Psoas muscle (tissue), 8 donors: ENCODE results near the gene TMEM247. TPM values are rescaled to one million over a fixed set of nuclear protein-coding genes. Genes with fewer than 3 reads are reported as not detected.
"Not testable (repeated sequence)": the region's sequence is repeated elsewhere in the genome, so short reads cannot be mapped to it uniquely, and the experiment has no call there.

Experiments used
- ATAC-seq, 4 donors: fragments of 200-7000 bp; cut with Tn5 transposase; one replicate each; pipeline ENCODE4 v1.9.1; 2020; ENCODE audit warnings: moderate library complexity in 3 of 4, mild to moderate bottlenecking in 2 of 4
- DNase-seq, 2 donors: peaks; one replicate each; pipeline ENCODE4 v3.0.0-alpha.2; 2020
- H3K27ac ChIP-seq: fragments of 200-600 bp; one replicate; pipeline ENCODE4 v1.8.0; 2022
- H3K27me3 ChIP-seq, 3 donors: fragments of 200-600 bp in 1 of 3; one replicate each; pipeline versions ENCODE4 v1.6.1 to v1.8.0; 2013 to 2022; ENCODE audit warnings: low read length in 2 of 3, mild to moderate bottlenecking in 2 of 3, moderate library complexity in 1 of 3; ENCODE audit not compliant: insufficient read depth in 3 of 3
- H3K36me3 ChIP-seq, 2 donors: fragments of 200-600 bp in 1 of 2; one replicate each; pipeline versions ENCODE4 v1.6.1 to v1.8.0; 2013 to 2022; ENCODE audit warnings: low read depth in 1 of 2, mild to moderate bottlenecking in 1 of 2, moderate library complexity in 1 of 2; ENCODE audit not compliant: insufficient read depth in 1 of 2
- H3K4me1 ChIP-seq: fragments of 200-600 bp; one replicate; pipeline ENCODE4 v1.8.0; 2022
- H3K4me3 ChIP-seq: fragments of 200-600 bp; one replicate; pipeline ENCODE4 v1.8.0; 2022; ENCODE audit warnings: mild to moderate bottlenecking
- H3K9me3 ChIP-seq: fragments of 200-600 bp; one replicate; pipeline ENCODE4 v1.8.0; 2022
- CTCF ChIP-seq: fragments of 200-600 bp; IDR thresholded peaks from one replicate; pipeline ENCODE4 v1.8.0; 2022; ENCODE audit warnings: antibody characterized with exemption
- WGBS, 3 donors: extraction: QIAGEN DNeasy Blood & Tissue Kit; methylation state at CpG; one replicate each; pipeline versions ENCODE4 v1.1.6 to v1.1.7; 2013; 5-methylcytosine and 5-hydroxymethylcytosine counted together
- intact Hi-C, 2 donors: fragments of 100-400 bp; cut with DNase I; formaldehyde crosslinking; loops; one replicate each; pipeline versions ENCODE4 v1.11.0 to v1.14.2; 2022
- polyA plus RNA-seq, 3 donors: library from polyadenylated mRNA; stranded (reverse); fragments of 200-250 nt; gene quantifications; one replicate each; pipeline ENCODE4 v1.2.3, GENCODE V29; 2013
- total RNA-seq, 4 donors: library from RNA; stranded (reverse); fragmentation: NEBNext Ultra II Directional in 2 of 4; extraction: Animal tissue kit (Norgen Biotek cat#: 25700) in 2 of 4; gene quantifications; one replicate each; pipeline versions ENCODE4 v1.2.1 to v1.2.4, GENCODE V29; 2021 to 2023
- donor health status: healthy with polysubstance abuse.
- donor health status: DM: no; HTN: no; CAD: no; lungs with moderate emphysema.
- donor health status: Bipolar disorder and iron deficiency.
- donor health status: healthy.
- donor health status: DM: yes; HTN: yes; CAD: no.
- donor health status: DM: no; HTN: no; CAD: no.
- donor health status: DM: no; HTN: no; CAD: no.
- donor health status: DM: yes; HTN: yes; CAD: no.

TMEM247 gene
- total and polyA plus RNA-seq, 7 donors = not detected

GRCh38 chr2:46517485-46517884 lies 38.1 kb downstream of the TMEM247 start:
- Histone ChIP-seq H3K4me1 (peaks cover 9% of the 10 kb centered on the region), H3K36me3 (no peaks in the 10 kb centered on the region), H3K9me3 (peaks cover 29% of the 10 kb centered on the region), H3K27ac (no peak overlapping the region), H3K4me3 (no peak overlapping the region), H3K27me3 (no peaks in the 10 kb centered on the region)
- intact Hi-C loops = no loop called here
- no peak for TF ChIP-seq CTCF
- no peak for DNase-seq
- ATAC-seq = no peak
- 89 to 96% (median 93%) methylated on average over 1 of the region's 1 CpG for WGBS, 3 donors

- 22 to 28% (median 28%) methylated on average over 7 of the region's 7 CpGs for WGBS, 3 donors
Measured at GRCh38 chr2:46518861-46519260, 39.5 kb downstream of the TMEM247 start.

GRCh38 chr2:46519265-46519664 lies 39.9 kb downstream of the TMEM247 start:
- intact Hi-C loops = no loop called here
- ATAC-seq (peak in 1 of 4 donors; percentile 21), DNase-seq (no peak)
- Histone ChIP-seq H3K36me3 (no peaks in the 10 kb centered on the region), H3K27ac (no peak overlapping the region), H3K4me3 (no peak overlapping the region), H3K27me3 (no peaks in the 10 kb centered on the region), H3K4me1 (peaks cover 9% of the 10 kb centered on the region), H3K9me3 (peaks cover 28% of the 10 kb centered on the region)
- WGBS, 3 donors = 44 to 58% (median 45%) methylated on average over 7 of the region's 7 CpGs
- TF ChIP-seq CTCF = no peak

More at GRCh38 chr2:46518861-46519260, 39.5 kb downstream of the TMEM247 start:
- peaks cover 29% of the 10 kb centered on the region for H3K9me3 ChIP-seq
- H3K4me1 ChIP-seq = peaks cover 9% of the 10 kb centered on the region
- DNase-seq (peak in 1 of 2 donors; percentile 32), ATAC-seq (peak; percentile 34 to 65 (median 55))
- no peak overlapping the region for H3K4me3 ChIP-seq
- no peak for TF ChIP-seq CTCF
- intact Hi-C loops = no loop called here
- H3K27ac ChIP-seq = no peak overlapping the region
- H3K27me3 ChIP-seq = no peaks in the 10 kb centered on the region
- no peaks in the 10 kb centered on the region for H3K36me3 ChIP-seq

- Histone ChIP-seq H3K27me3 (no peaks in the 10 kb centered on the region), H3K36me3 (no peaks in the 10 kb centered on the region), H3K4me3 (no peak overlapping the region), H3K4me1 (peaks cover 9% of the 10 kb centered on the region), H3K27ac (no peak overlapping the region), H3K9me3 (peaks cover 18% of the 10 kb centered on the region)
- DNase-seq (no peak), ATAC-seq (peak in 2 of 4 donors; percentile 28 to 72)
- TF ChIP-seq CTCF = no peak
- 52 to 68% (median 62%) methylated on average over 10 of the region's 10 CpGs for WGBS, 3 donors
- intact Hi-C loops = no loop called here
Measured at GRCh38 chr2:46520130-46520711, 40.9 kb downstream of the TMEM247 start.

GRCh38 chr2:46521215-46521683 lies 41.9 kb downstream of the TMEM247 start:
- H3K4me3 ChIP-seq = no peak overlapping the region
- DNase-seq (peak; percentile 86), ATAC-seq (peak; percentile 49 to 69 (median 65))
- peaks cover 9% of the 10 kb centered on the region for H3K9me3 ChIP-seq
- H3K36me3 ChIP-seq = no peaks in the 10 kb centered on the region
- WGBS, 3 donors = 27 to 47% (median 31%) methylated on average over 2 of the region's 2 CpGs
- H3K27me3 ChIP-seq = no peaks in the 10 kb centered on the region
- TF ChIP-seq CTCF = no peak
- peaks cover 9% of the 10 kb centered on the region for H3K4me1 ChIP-seq
- intact Hi-C loops = no loop called here
- peak overlapping the region; percentile 1 for H3K27ac ChIP-seq

- intact Hi-C loops, DNase-seq, H3K27me3 ChIP-seq, H3K4me3 ChIP-seq, H3K9me3 ChIP-seq, H3K36me3 ChIP-seq, H3K27ac ChIP-seq, H3K4me1 ChIP-seq, ATAC-seq: not testable (repeated sequence)
Measured at GRCh38 chr2:46522385-46522784, 43.0 kb downstream of the TMEM247 start.
